CD14-positive monocyte (primary cell): Measurements from ENCODE around the gene TSHZ2. TPM values are rescaled to one million over a fixed set of nuclear protein-coding genes. Genes with fewer than 3 reads are reported as not detected.

Experiments used
- DNase-seq, 3 donors: peaks; one replicate each; pipeline ENCODE4 v3.0.0-alpha.2; 2011 to 2022
- H2AFZ ChIP-seq: 2 replicates; pipeline ENCODE4 v1.6.0; 2012; ENCODE audit warnings: mild to moderate bottlenecking, low read depth, low read length, inconsistent platforms; ENCODE audit not compliant: insufficient read depth, poor library complexity, severe bottlenecking
- H3K27ac ChIP-seq, 2 donors: 1 replicate in 1 of 2; 2 replicates in 1 of 2; pipeline ENCODE4 v1.5.1; 2012 to 2013; ENCODE audit warnings: low read length in 2 of 2, control low read depth in 1 of 2, inconsistent platforms in 1 of 2, low read depth in 1 of 2, mild to moderate bottlenecking in 1 of 2
- H3K27me3 ChIP-seq, 2 donors: one replicate each; pipeline versions ENCODE4 v1.6.0 to v1.6.1; 2011 to 2013; ENCODE audit warnings: low read length in 2 of 2; ENCODE audit not compliant: control insufficient read depth in 2 of 2, insufficient read depth in 2 of 2
- H3K36me3 ChIP-seq, 2 donors: replicated peaks in 1 of 2; 1 replicate in 1 of 2; 2 replicates in 1 of 2; pipeline versions ENCODE4 v1.5.1 to v1.6.1; 2012 to 2013; ENCODE audit warnings: low read length in 2 of 2, control low read depth in 1 of 2, inconsistent platforms in 1 of 2, mild to moderate bottlenecking in 1 of 2; ENCODE audit not compliant: insufficient read depth in 2 of 2, control insufficient read depth in 1 of 2
- H3K4me1 ChIP-seq, 2 donors: 1 replicate in 1 of 2; 2 replicates in 1 of 2; pipeline versions ENCODE4 v1.5.1 to v1.6.1; 2012 to 2013; ENCODE audit warnings: low read length in 2 of 2, control low read depth in 1 of 2, inconsistent platforms in 1 of 2, mild to moderate bottlenecking in 1 of 2, moderate library complexity in 1 of 2; ENCODE audit not compliant: insufficient read depth in 2 of 2, control insufficient read depth in 1 of 2
- H3K4me2 ChIP-seq: replicated peaks from 2 replicates; pipeline ENCODE3; 2012; ENCODE audit warnings: low read length, moderate library complexity, mild to moderate bottlenecking; ENCODE audit not compliant: poor library complexity, severe bottlenecking; ENCODE audit errors: extremely low read depth
- H3K4me3 ChIP-seq, 3 experiments: fragments of 200-600 bp in 1 of 3; sonication (generic) in 1 of 3; replicated peaks in 1 of 3; 1 replicate in 2 of 3; 2 replicates in 1 of 3; pipeline ENCODE4 v1.5.1; 2011 to 2013; ENCODE audit warnings: low read length in 3 of 3, mild to moderate bottlenecking in 3 of 3, control low read depth in 2 of 3, low read depth in 2 of 3, inconsistent platforms in 1 of 3, moderate library complexity in 1 of 3
- H3K79me2 ChIP-seq: 2 replicates; pipeline ENCODE4 v1.6.0; 2012; ENCODE audit warnings: mild to moderate bottlenecking, control low read depth, inconsistent platforms, low read length, moderate library complexity; ENCODE audit not compliant: insufficient read depth
- H3K9ac ChIP-seq: 2 replicates; pipeline ENCODE4 v1.6.0; 2017; ENCODE audit warnings: low read length, mild to moderate bottlenecking; ENCODE audit not compliant: insufficient read depth, poor library complexity, severe bottlenecking
- H3K9me3 ChIP-seq, 2 donors: replicated peaks in 1 of 2; 1 replicate in 1 of 2; 2 replicates in 1 of 2; pipeline versions ENCODE4 v1.5.1 to v1.6.1; 2012 to 2013; ENCODE audit warnings: low read length in 2 of 2, control low read depth in 1 of 2; ENCODE audit not compliant: control insufficient read depth in 1 of 2, insufficient read depth in 1 of 2
- H4K20me1 ChIP-seq: 2 replicates; pipeline ENCODE4 v1.6.0; 2012; ENCODE audit warnings: mild to moderate bottlenecking, low read length, control low read depth, moderate library complexity; ENCODE audit not compliant: insufficient read depth
- H3K27ac Mint-ChIP-seq, 7 donors: one replicate each; pipeline ENCODE4 v1.8.0; 2020; ENCODE audit warnings: mild to moderate bottlenecking in 7 of 7, mixed read lengths in 7 of 7, moderate library complexity in 6 of 7, inconsistent platforms in 2 of 7
- H3K27me3 Mint-ChIP-seq, 3 donors: one replicate each; pipeline ENCODE4 v1.8.0; 2021 to 2022; ENCODE audit warnings: low read depth in 3 of 3, mild to moderate bottlenecking in 3 of 3, mixed read lengths in 3 of 3, moderate library complexity in 3 of 3, inconsistent platforms in 1 of 3
- H3K36me3 Mint-ChIP-seq, 2 donors: one replicate each; pipeline ENCODE4 v1.8.0; 2020; ENCODE audit warnings: mixed read lengths in 2 of 2, inconsistent platforms in 1 of 2, mild to moderate bottlenecking in 1 of 2
- H3K4me1 Mint-ChIP-seq: one replicate; pipeline ENCODE4 v1.8.0; 2020; ENCODE audit warnings: mild to moderate bottlenecking, mixed read lengths
- H3K4me3 Mint-ChIP-seq, 2 donors: one replicate each; pipeline ENCODE4 v1.8.0; 2020; ENCODE audit warnings: mild to moderate bottlenecking in 2 of 2, mixed read lengths in 2 of 2, moderate library complexity in 1 of 2
- H3K9me3 Mint-ChIP-seq, 7 donors: one replicate each; pipeline ENCODE4 v1.8.0; 2020 to 2022; ENCODE audit warnings: mixed read lengths in 7 of 7, mild to moderate bottlenecking in 6 of 7, moderate library complexity in 6 of 7, inconsistent platforms in 2 of 7
- CTCF ChIP-seq: fragments of 200-600 bp; IDR thresholded peaks from one replicate; pipeline ENCODE4 v1.8.0; 2022; ENCODE audit warnings: antibody characterized with exemption, mild to moderate bottlenecking
- WGBS: methylation state at CpG from one replicate; pipeline ENCODE4 v1.1.5; 2013; ENCODE audit warnings: missing lambda C conversion rate; ENCODE audit not compliant: insufficient coverage; 5-methylcytosine and 5-hydroxymethylcytosine counted together
- intact Hi-C, 2 donors: fragments of 100-400 bp; cut with micrococcal nuclease; formaldehyde crosslinking; loops; one replicate each; pipeline versions ENCODE4 v1.15.0 to v1.15.1; 2023
- polyA plus RNA-seq, 3 donors: library from polyadenylated mRNA; depleted of rRNA in 1 of 3; unstranded in 2 of 3; stranded (reverse) in 1 of 3; fragments of 300-500 nt in 2 of 3; fragments of >200 nt in 1 of 3; fragmentation: Illumina TruSeq in 2 of 3; gene quantifications; 1 replicate in 2 of 3; 2 replicates in 1 of 3; pipeline ENCODE4 v1.2.3, GENCODE V29; 2012 to 2021

Gene TSHZ2
- polyA plus RNA-seq, 3 donors: not detected

- Mint-ChIP-seq H3K4me1 (no peaks in the 10 kb centered on the region), H3K4me3 (no peak overlapping the region), H3K27me3 (peaks cover 1 to 5% (median 3%) of the 10 kb centered on the region in 3 donors), H3K9me3 (peaks cover 0 to 4% (median 0%) of the 10 kb centered on the region in 7 donors), H3K27ac (no peak overlapping the region), H3K36me3 (no peaks in the 10 kb centered on the region)
- Histone ChIP-seq H3K4me1 (no peaks in the 10 kb centered on the region), H2AFZ (no peak overlapping the region), H3K4me3 (no peak overlapping the region), H3K9ac (no peak overlapping the region), H3K36me3 (no peaks in the 10 kb centered on the region), H3K27me3 (no peaks in the 10 kb centered on the region), H4K20me1 (no peaks in the 10 kb centered on the region), H3K9me3 (no peaks in the 10 kb centered on the region), H3K79me2 (no peaks in the 10 kb centered on the region), H3K27ac (no peak overlapping the region), H3K4me2 (no peak overlapping the region)
- no peak for TF ChIP-seq CTCF
- DNase-seq: no peak
- intact Hi-C loops: no loop called here
- WGBS: 100% methylated on average over 1 of the region's 1 CpG
Measured at GRCh38 chr20:52987295-52987694, 15.1 kb downstream of the TSHZ2 start.

DNA sequence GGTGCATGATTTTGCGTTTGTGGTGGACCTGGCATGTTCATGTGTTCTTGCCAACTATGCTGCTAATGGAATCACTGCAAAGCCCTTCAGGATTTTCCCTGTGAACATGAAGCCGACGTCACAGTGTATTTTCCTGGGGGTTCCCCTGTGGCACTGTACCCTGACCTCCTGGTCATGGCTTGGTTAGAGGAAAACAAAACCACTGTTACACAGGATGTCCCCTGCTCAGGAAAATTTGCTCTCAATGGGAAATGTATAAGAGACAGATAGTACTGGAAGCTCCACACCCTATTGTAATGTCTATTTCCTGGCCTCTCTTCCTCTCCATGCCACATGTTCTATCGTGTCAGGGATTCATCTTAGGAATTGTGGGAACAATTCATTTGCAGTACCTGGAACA is 19.7 kb downstream of the TSHZ2 start:
- no peak for DNase-seq
- H3K79me2 ChIP-seq: no peaks in the 10 kb centered on the region
- H3K9me3 Mint-ChIP-seq: peaks cover 0 to 2% (median 0%) of the 10 kb centered on the region in 7 donors
- no peak overlapping the region for H3K4me2 ChIP-seq
- H3K27me3 Mint-ChIP-seq: peaks cover 0 to 2% (median 0%) of the 10 kb centered on the region in 3 donors
- WGBS: 83% methylated on average over 1 of the region's 4 CpGs
- H3K27me3 ChIP-seq: no peaks in the 10 kb centered on the region
- no peak overlapping the region for H3K4me3 ChIP-seq
- H3K27ac ChIP-seq: no peak overlapping the region
- H4K20me1 ChIP-seq: no peaks in the 10 kb centered on the region
- no peak overlapping the region for H3K27ac Mint-ChIP-seq
- no peak overlapping the region for H3K4me3 Mint-ChIP-seq
- H3K4me1 ChIP-seq: no peaks in the 10 kb centered on the region
- H2AFZ ChIP-seq: no peak overlapping the region
- TF ChIP-seq CTCF: no peak
- no peaks in the 10 kb centered on the region for H3K36me3 Mint-ChIP-seq
- no peaks in the 10 kb centered on the region for H3K36me3 ChIP-seq
- no peaks in the 10 kb centered on the region for H3K4me1 Mint-ChIP-seq
- intact Hi-C loops: no loop called here
- H3K9me3 ChIP-seq: no peaks in the 10 kb centered on the region
- no peak overlapping the region for H3K9ac ChIP-seq
